ENCODE results near the gene TM4SF5.
A peak's percentile ranks its signal among the peaks of the same experiment; 100 is the strongest.

TM4SF5 gene

GRCh38 chr17:4744999-4745969, 26.4 kb upstream of the TM4SF5 start:
- DNase-seq = peak in 1 of 51 donors; percentile 6

- DNase-seq = peak in 2 of 51 donors; percentile 6 to 16
Measured at GRCh38 chr17:4747847-4748246, 23.8 kb upstream of the TM4SF5 start.

GRCh38 chr17:4748686-4749085, 23.0 kb upstream of the TM4SF5 start:
- no peak for DNase-seq

GRCh38 chr17:4750606-4751005, 21.1 kb upstream of the TM4SF5 start:
- DNase-seq = no peak

- DNase-seq = no peak
Measured at GRCh38 chr17:4751932-4752331, 19.8 kb upstream of the TM4SF5 start.

GRCh38 chr17:4753392-4753791, 18.3 kb upstream of the TM4SF5 start:
- no peak for DNase-seq

- DNase-seq = peak in 1 of 51 donors; percentile 15
Measured at GRCh38 chr17:4759776-4760236, 11.9 kb upstream of the TM4SF5 start.

GRCh38 chr17:4764595-4764994, 7.1 kb upstream of the TM4SF5 start:
- no peak for DNase-seq

GRCh38 chr17:4766201-4766600, 5.5 kb upstream of the TM4SF5 start:
- no peak for DNase-seq

GRCh38 chr17:4766723-4767122, 5.0 kb upstream of the TM4SF5 start:
- no peak for DNase-seq

- no peak for DNase-seq
Measured at GRCh38 chr17:4768298-4768697, 3.4 kb upstream of the TM4SF5 start.

GRCh38 chr17:4769628-4770027, 2.1 kb upstream of the TM4SF5 start:
- DNase-seq = no peak

- DNase-seq = no peak
Measured at GRCh38 chr17:4772235-4772613, 538 bp downstream of the TM4SF5 start.

GRCh38 chr17:4777969-4778760, 6.5 kb downstream of the TM4SF5 start:
- no peak for DNase-seq

GRCh38 chr17:4780325-4780955, 8.8 kb downstream of the TM4SF5 start:
- DNase-seq = no peak

GRCh38 chr17:4782652-4783051, 11.0 kb downstream of the TM4SF5 start:
- peak in 1 of 51 donors; percentile 10 for DNase-seq

GRCh38 chr17:4785311-4786105, 13.8 kb downstream of the TM4SF5 start:
- DNase-seq = peak in 3 of 51 donors; percentile 10 to 13 (median 10)

- peak in 3 of 51 donors; percentile 2 to 46 (median 21) for DNase-seq
Measured at GRCh38 chr17:4786106-4786511, 14.4 kb downstream of the TM4SF5 start, which contains the start of gene VMO1. Gene VMO1, minus strand, starts transcription at chr17:4786364. Its CDS starts 12 bp downstream, at chr17:4786352.

GRCh38 chr17:4786516-4786915, 14.8 kb downstream of the TM4SF5 start:
- DNase-seq = peak in 1 of 51 donors; percentile 22

- DNase-seq = no peak
Measured at GRCh38 chr17:4788159-4788806, 16.6 kb downstream of the TM4SF5 start.
